Activated naive CD4-positive, alpha-beta T cell treated with anti-CD3 and anti-CD28 coated beads, Interleukin-2, amount 50 U/mL, for 24 hours (primary cell): ENCODE data around the gene APLP1.
A peak's percentile ranks its signal among the peaks of the same experiment; 100 is the strongest.
"Not testable (repeated sequence)": the region's sequence is repeated elsewhere in the genome, so short reads cannot be mapped to it uniquely, and the experiment has no call there.

ENCODE experiments used
- H3K27ac Mint-ChIP-seq: one replicate; pipeline ENCODE4 v1.8.0; 2021; ENCODE audit warnings: mild to moderate bottlenecking, mixed read lengths
- H3K27me3 Mint-ChIP-seq: one replicate; pipeline ENCODE4 v1.8.0; 2021; ENCODE audit warnings: mixed read lengths
- H3K36me3 Mint-ChIP-seq: one replicate; pipeline ENCODE4 v1.8.0; 2021; ENCODE audit warnings: mixed read lengths
- H3K4me1 Mint-ChIP-seq: one replicate; pipeline ENCODE4 v1.8.0; 2021; ENCODE audit warnings: mixed read lengths
- H3K4me3 Mint-ChIP-seq: one replicate; pipeline ENCODE4 v1.8.0; 2021; ENCODE audit warnings: mild to moderate bottlenecking, mixed read lengths
- H3K9me3 Mint-ChIP-seq: one replicate; pipeline ENCODE4 v1.8.0; 2021; ENCODE audit warnings: mixed read lengths

Gene APLP1

DNA sequence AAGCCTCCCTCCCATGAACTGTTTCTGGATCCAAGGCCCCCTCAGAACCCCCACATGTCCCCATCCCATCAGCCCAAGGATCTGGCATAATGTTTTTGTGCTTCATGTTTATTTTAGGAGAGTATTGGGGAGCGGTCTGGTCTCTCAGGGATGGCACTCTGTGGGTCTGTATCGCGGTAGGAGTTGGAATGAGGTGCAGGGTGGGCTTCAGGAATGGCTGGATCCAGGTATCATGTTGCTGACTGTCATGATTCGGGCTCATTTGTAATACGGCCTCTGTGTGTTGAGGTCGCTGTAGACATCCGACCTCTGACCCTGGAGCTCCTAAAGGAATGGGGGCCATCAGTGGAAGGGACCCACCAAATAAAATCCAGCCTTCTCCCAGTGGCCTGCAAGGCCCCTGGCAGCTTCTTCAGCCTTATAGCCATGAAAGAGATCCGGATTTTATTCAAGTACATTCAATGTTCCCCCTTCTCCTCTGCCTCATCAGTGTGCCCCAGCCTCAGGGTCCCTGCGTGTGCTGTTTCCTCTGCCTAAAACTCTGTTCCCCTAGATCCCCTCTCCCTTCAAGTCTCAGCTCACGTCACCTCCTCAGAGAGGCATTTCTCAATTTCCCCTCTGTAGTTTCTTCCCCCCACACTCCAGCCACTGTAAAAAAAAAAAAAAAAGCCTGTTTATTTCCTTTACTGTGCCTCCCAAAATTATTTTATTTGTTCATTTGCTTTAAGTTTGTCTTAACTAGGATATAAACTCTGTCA, 36.1 kb downstream of the APLP1 start:
- Mint-ChIP-seq H3K27me3 (no peaks in the 10 kb centered on the region), H3K27ac (peak overlapping the region; percentile 66), H3K9me3 (no peaks in the 10 kb centered on the region), H3K4me3 (peak overlapping the region; percentile 72), H3K36me3 (no peaks in the 10 kb centered on the region), H3K4me1 (peaks cover 50% of the 10 kb centered on the region)

DNA sequence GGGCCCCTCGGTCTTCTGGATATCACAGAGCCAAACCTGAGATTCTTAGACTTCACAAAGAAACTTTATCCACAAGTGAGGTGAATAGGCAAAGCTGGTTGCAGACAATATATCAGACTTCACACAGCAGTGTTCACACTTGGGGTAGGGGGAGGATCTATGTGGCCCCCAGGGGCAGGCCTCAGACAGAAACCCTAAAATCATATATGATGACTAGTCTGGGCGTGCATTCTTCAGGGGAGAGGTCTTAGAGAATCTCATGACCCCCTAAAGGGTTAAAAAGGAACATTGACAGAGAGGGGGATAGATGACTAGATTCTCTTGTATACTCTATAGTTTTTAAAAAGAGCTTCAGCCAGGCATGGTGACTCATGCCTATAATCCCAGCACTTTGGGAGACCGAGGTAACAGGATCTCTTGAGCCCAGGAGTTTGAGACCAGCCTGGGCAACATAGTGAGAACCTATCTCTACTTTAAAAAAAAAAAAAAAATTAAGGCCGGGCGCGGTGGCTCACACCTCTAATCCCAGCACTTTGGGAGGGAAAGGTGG, 36.9 kb downstream of the APLP1 start:
- Mint-ChIP-seq H3K36me3 (no peaks in the 10 kb centered on the region), H3K4me1 (peaks cover 52% of the 10 kb centered on the region), H3K27ac (peak overlapping the region; percentile 61), H3K9me3 (no peaks in the 10 kb centered on the region), H3K27me3 (no peaks in the 10 kb centered on the region), H3K4me3 (peak overlapping the region; percentile 39)

DNA sequence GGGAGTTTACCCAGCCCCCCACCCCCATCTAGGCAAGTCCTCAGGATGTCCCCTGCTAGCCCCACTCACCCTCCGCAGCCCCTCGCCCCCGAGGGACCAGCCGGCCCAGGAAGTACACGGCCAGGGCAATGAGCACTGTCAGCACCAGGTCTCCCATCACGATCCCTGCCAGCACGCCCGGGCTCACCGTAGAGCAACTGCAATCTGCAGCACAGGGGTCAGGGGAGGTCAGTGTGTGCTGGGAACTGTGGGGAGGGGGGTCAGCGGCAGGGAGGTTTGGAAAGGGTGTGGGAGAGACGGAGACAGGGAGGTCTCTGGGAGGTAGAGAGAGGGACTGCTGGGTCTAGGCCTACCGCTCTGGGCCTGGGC, 39.0 kb downstream of the APLP1 start:
- Mint-ChIP-seq H3K9me3 (no peaks in the 10 kb centered on the region), H3K27ac (no peak overlapping the region), H3K27me3 (no peaks in the 10 kb centered on the region), H3K36me3 (no peaks in the 10 kb centered on the region), H3K4me3 (peak overlapping the region; percentile 30), H3K4me1 (peaks cover 55% of the 10 kb centered on the region)

DNA sequence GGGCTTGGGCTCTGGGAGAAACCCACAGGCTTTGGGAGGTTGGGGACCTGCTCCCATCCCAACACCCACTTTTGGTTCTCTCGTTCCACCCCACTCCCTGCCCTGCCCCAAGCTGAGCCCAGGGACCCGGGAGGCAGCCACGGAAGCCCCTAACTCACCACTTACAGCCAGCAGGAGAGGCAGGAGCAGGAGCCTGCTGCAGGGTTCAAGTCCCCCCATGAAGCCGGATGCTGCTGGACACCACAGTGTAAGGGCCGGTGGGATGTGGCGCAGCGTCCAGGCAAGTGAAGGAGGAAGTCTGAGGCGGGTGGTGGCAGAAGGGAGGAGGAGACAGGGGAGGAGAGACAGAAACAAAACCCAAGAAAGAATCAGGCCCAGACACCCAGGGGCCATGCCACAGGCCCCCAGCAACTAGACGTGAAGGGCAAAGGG, 39.7 kb downstream of the APLP1 start, which contains the start of gene TYROBP:
Gene TYROBP (minus strand): TSS at position 286 of the 432 bp plus-strand sequence. CDS start 67 bp downstream, at position 219.
- no peaks in the 10 kb centered on the region for H3K27me3 Mint-ChIP-seq
- H3K4me1 Mint-ChIP-seq = peaks cover 48% of the 10 kb centered on the region
- H3K9me3 Mint-ChIP-seq = no peaks in the 10 kb centered on the region
- H3K4me3 Mint-ChIP-seq = peak within 1 kb of the TSS; percentile 51
- H3K27ac Mint-ChIP-seq = peak within 1 kb of the TSS; percentile 25
- H3K36me3 Mint-ChIP-seq = no peaks in the 10 kb centered on the region

DNA sequence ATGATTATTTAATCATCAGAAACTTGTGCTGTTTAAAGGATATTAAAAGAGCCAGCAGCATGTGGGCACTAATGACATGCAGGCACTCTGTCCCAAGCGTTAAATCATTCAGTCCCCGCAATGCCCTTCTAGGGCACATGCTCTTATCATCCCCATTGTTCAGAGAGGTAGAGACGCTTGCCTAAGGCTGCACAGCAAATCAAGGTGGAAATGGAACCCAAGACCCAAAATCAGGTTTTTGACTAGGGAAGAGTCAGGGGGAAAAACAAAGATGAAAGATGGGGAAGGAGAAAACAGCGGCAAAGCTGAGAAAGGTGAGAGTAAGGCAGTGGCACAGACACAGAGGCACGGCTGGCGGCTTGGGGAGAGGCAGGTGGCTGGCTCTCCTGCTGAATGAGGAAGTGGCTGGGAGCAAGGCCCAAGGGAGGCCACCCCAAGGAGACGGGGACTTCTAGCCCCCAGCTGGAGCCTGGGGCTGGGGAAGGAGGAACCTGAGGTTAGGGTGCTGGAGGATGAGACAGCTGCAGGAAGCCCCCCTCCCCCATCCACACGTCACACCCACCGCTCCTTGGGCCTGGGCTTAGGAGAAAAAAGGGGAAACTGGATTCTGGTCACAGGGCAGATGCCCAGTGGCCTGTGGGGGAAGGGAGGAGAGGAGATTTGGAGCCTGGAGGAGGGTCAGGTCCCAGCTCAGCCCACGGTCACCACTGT, 40.8 kb downstream of the APLP1 start:
- Mint-ChIP-seq H3K9me3 (no peaks in the 10 kb centered on the region), H3K36me3 (no peaks in the 10 kb centered on the region), H3K4me1 (peaks cover 37% of the 10 kb centered on the region), H3K4me3 (peak overlapping the region; percentile 51), H3K27ac (peak overlapping the region; percentile 25), H3K27me3 (no peaks in the 10 kb centered on the region)

DNA sequence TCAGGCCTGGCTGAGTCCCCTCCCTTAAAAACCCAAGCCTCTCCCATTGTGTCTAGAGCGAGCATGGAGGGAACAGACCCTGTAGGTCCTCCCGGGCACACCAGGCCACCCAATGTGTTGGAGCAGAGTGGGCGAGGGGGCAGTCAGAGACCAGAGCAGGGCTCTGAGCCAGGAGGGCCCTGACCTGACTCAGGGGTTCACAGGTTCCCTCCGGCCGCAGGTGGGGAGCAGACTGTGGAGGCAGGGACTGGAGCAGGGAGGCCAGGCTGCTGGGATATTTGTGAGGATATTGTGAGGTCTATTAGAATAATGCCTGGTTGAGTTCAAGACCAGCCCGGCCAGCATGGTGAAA, 41.3 kb downstream of the APLP1 start:
- H3K27me3 Mint-ChIP-seq = no peaks in the 10 kb centered on the region
- H3K36me3 Mint-ChIP-seq = no peaks in the 10 kb centered on the region
- no peaks in the 10 kb centered on the region for H3K9me3 Mint-ChIP-seq
- H3K4me3 Mint-ChIP-seq = no peak overlapping the region
- peaks cover 32% of the 10 kb centered on the region for H3K4me1 Mint-ChIP-seq
- no peak overlapping the region for H3K27ac Mint-ChIP-seq

DNA sequence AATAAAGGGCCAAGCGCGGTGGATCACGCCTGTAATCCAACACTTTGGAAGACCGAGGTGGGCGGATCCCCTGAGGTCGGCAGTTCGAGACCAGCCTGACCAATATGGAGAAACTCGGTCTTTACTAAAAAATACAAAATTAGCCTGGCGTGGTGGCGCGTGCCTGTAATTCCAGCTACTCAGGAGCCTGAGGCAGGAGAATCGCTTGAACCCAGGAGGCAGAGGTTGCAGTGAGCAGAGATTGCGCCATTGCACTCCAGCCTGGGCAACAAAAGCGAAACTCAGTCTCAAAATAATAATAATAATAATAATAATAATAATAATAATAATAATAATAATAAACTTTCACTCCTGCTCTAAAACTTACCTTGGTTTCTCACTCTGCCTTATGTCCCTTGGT, 42.0 kb downstream of the APLP1 start:
- H3K4me1 Mint-ChIP-seq = peaks cover 26% of the 10 kb centered on the region
- H3K36me3 Mint-ChIP-seq, H3K27ac Mint-ChIP-seq, H3K4me3 Mint-ChIP-seq, H3K9me3 Mint-ChIP-seq, H3K27me3 Mint-ChIP-seq: not testable (repeated sequence)

DNA sequence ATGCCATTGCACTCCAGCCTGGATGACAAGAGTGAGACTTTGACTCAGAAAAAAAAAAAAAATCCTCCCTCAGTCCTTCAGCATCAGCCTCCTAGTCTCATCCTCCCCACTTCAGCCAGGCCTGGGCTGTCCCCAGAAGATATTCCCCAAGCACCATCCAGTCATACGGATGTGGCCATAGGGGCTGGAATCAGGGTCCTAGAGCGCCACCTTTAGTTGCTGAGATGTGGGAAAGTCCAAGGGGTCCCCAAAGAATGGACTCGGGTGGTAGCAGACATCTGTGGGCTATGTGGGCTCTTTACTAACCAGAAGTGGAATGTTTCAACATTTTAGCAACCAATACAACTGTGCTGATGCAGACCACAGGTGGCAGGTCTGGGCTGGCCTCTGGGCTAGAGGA, 42.8 kb downstream of the APLP1 start:
- Mint-ChIP-seq H3K27ac (peak overlapping the region; percentile 70), H3K4me1 (peaks cover 26% of the 10 kb centered on the region), H3K27me3 (no peaks in the 10 kb centered on the region), H3K9me3 (no peaks in the 10 kb centered on the region), H3K36me3 (no peaks in the 10 kb centered on the region), H3K4me3 (no peak overlapping the region)

DNA sequence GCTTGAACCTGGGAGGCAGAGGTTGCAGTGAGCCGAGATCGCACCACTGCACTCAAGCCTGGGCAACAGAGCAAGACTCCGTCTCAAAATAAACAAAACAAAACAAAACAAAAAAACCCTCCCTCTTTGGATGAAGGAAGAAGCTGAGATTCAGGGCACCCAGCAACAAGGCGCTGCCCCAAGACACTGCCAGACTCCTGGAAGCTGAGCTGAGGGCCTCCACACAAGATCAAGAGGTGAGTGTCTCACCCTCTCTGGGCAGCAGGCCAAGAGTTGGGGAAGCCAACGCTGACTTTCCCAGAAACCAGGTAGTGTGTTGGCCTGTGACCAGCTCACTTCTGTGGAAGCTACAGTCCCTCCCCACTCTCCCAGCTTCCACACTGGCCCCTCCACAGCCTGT, 43.4 kb downstream of the APLP1 start:
- Mint-ChIP-seq H3K27ac (no peak overlapping the region), H3K36me3 (no peaks in the 10 kb centered on the region), H3K4me1 (peaks cover 25% of the 10 kb centered on the region), H3K27me3 (no peaks in the 10 kb centered on the region), H3K9me3 (no peaks in the 10 kb centered on the region), H3K4me3 (no peak overlapping the region)

DNA sequence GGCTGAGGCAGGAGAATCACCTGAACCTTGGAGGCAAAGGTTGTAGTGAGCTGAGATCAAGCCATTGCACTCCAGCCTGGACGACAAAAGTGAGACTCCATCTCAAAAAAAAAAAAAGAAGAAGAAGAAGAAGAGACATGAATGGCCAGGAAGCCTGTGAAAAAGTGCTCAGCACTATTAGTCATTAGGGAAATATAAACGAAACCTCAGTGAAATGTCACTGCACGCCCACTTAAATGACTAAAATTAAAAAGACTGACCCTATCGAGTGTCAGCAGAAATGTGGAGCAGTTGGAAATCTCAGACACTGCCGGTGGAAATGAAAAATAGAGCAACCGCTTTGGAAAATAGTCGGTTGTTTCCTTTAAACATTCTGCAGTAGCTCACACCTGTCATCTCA, 45.2 kb downstream of the APLP1 start:
- H3K27me3 Mint-ChIP-seq = no peaks in the 10 kb centered on the region
- no peak overlapping the region for H3K27ac Mint-ChIP-seq
- H3K4me3 Mint-ChIP-seq = no peak overlapping the region
- no peaks in the 10 kb centered on the region for H3K9me3 Mint-ChIP-seq
- H3K4me1 Mint-ChIP-seq = peaks cover 21% of the 10 kb centered on the region
- H3K36me3 Mint-ChIP-seq = no peaks in the 10 kb centered on the region

DNA sequence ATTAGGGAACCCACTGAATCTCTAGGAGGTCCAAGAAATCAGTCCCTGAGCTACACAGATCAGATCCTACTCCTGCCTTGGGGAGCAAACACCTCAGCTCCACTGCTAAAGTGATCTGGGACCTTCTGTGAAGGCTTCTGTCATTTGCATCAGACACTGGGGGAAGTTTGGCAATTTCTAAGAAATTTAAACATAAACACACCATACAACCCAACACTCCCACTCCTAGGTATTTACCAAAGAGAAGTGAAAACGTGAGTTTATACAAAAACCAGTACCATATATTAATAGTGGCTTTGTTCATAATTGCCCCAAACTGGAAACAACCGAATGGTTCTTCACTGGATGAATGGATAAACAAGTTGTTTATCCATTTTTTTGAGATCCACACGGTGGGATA, 47.1 kb downstream of the APLP1 start:
- peaks cover 11% of the 10 kb centered on the region for H3K4me1 Mint-ChIP-seq
- H3K9me3 Mint-ChIP-seq = no peaks in the 10 kb centered on the region
- no peaks in the 10 kb centered on the region for H3K27me3 Mint-ChIP-seq
- H3K27ac Mint-ChIP-seq = no peak overlapping the region
- H3K36me3 Mint-ChIP-seq = no peaks in the 10 kb centered on the region
- no peak overlapping the region for H3K4me3 Mint-ChIP-seq

DNA sequence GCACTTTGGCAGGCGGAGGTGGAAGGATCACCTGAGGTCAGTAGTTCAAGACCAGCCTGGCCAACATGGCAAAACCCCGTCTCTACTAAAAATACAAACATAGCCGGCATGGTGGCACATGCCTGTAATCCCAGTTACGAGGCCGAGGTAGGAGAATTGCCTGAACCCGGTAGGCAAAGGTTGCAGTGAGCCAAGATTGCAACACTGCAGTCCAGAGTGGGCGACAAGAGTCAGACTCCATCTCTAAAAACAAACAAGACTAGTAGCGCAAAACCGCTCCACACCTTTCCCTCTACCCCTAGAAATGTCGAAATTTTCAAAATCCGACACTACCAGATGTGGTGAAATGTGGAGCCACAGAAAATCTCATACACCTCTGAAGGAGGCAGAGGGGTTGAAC, 50.9 kb downstream of the APLP1 start:
- H3K4me3 Mint-ChIP-seq = no peak overlapping the region
- no peaks in the 10 kb centered on the region for H3K4me1 Mint-ChIP-seq
- no peaks in the 10 kb centered on the region for H3K9me3 Mint-ChIP-seq
- H3K36me3 Mint-ChIP-seq = no peaks in the 10 kb centered on the region
- H3K27me3 Mint-ChIP-seq = no peaks in the 10 kb centered on the region
- H3K27ac Mint-ChIP-seq = no peak overlapping the region

DNA sequence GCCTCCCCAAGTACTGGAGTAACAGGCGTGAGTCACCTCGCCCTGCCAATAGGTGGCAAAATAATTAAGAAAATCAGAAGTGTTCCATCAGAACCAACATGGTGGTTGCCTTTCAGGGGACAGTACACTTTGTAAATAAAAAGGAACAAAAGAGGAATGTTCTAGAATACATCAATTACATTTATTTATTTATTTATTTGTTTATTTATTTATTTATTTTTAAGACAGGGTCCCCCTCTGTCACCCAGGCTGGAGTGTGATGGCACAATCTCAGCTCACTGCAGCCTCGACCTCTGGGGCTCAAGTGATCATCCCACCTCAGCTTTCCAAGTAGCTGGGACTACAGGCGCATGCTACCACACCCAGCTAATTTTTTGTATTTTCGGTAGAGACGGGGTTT, 52.6 kb downstream of the APLP1 start:
- H3K9me3 Mint-ChIP-seq = peaks cover 8% of the 10 kb centered on the region
- no peak overlapping the region for H3K4me3 Mint-ChIP-seq

DNA sequence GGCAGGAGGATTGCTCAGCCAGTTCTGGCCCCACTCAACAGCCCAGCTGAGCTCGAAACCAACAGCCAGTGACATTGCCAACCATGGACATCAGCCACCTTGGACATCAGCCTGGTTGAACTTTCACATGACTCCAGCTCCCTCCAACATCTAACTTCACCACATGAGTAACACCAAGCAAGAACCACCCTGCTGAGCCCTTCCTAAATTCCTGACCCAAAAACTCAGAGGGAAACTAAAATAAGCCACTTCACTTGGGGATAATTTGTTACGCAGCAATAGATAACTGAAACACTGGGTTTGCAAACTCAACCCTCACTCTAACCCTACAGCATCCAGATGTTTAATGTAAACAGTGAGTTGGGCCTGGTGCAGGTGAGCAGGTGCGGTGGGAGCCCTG, 57.1 kb downstream of the APLP1 start:
- H3K4me1 Mint-ChIP-seq = peaks cover 21% of the 10 kb centered on the region
- no peaks in the 10 kb centered on the region for H3K27me3 Mint-ChIP-seq
- H3K36me3 Mint-ChIP-seq = peaks cover 4% of the 10 kb centered on the region
- H3K4me3 Mint-ChIP-seq = no peak overlapping the region
- no peak overlapping the region for H3K27ac Mint-ChIP-seq
- peaks cover 10% of the 10 kb centered on the region for H3K9me3 Mint-ChIP-seq

More for the DNA sequence above, 52.6 kb downstream of the APLP1 start:
- Mint-ChIP-seq H3K36me3 (peaks cover 3% of the 10 kb centered on the region), H3K4me1 (no peaks in the 10 kb centered on the region), H3K27ac (no peak overlapping the region), H3K27me3 (no peaks in the 10 kb centered on the region)

DNA sequence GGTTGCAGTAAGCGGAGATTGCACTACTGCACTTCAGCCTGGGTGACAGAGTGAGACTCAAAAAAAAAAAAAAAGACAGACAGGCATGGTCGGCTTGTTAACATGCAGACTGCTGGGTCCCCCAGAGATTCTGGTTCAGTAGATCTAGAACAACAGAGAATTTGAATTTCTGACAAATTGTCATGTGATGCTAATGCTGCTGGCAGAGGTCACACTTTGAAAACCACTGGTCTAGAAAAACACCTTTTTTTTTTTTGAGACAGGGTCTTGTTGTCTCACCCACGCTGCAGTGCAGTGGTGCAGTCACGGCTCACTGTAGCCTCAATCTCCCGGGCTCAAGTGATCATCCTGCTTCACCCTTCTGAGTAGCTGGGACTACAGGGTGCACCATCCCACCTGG, 60.1 kb downstream of the APLP1 start:
- peaks cover 10% of the 10 kb centered on the region for H3K9me3 Mint-ChIP-seq
- H3K27ac Mint-ChIP-seq = no peak overlapping the region
- no peak overlapping the region for H3K4me3 Mint-ChIP-seq
- peaks cover 4% of the 10 kb centered on the region for H3K36me3 Mint-ChIP-seq
- H3K27me3 Mint-ChIP-seq = no peaks in the 10 kb centered on the region
- H3K4me1 Mint-ChIP-seq = peaks cover 32% of the 10 kb centered on the region
